Posterior cingulate gyrus (tissue), 11 donors: ENCODE results near the gene UFSP2.
A peak's percentile ranks its signal among the peaks of the same experiment; 100 is the strongest.

Experiments
- DNase-seq, 10 donors: peaks; one replicate each; pipeline versions ENCODE4 v3.0.0 to v3.0.0-alpha.2; 2020 to 2021; ENCODE audit warnings: mixed read lengths in 3 of 10
- intact Hi-C: fragments of 100-400 bp; cut with DNase I; formaldehyde crosslinking; loops from one replicate; pipeline ENCODE4 v1.15.1; 2023

The UFSP2 gene, protein sequence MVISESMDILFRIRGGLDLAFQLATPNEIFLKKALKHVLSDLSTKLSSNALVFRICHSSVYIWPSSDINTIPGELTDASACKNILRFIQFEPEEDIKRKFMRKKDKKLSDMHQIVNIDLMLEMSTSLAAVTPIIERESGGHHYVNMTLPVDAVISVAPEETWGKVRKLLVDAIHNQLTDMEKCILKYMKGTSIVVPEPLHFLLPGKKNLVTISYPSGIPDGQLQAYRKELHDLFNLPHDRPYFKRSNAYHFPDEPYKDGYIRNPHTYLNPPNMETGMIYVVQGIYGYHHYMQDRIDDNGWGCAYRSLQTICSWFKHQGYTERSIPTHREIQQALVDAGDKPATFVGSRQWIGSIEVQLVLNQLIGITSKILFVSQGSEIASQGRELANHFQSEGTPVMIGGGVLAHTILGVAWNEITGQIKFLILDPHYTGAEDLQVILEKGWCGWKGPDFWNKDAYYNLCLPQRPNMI

DNA sequence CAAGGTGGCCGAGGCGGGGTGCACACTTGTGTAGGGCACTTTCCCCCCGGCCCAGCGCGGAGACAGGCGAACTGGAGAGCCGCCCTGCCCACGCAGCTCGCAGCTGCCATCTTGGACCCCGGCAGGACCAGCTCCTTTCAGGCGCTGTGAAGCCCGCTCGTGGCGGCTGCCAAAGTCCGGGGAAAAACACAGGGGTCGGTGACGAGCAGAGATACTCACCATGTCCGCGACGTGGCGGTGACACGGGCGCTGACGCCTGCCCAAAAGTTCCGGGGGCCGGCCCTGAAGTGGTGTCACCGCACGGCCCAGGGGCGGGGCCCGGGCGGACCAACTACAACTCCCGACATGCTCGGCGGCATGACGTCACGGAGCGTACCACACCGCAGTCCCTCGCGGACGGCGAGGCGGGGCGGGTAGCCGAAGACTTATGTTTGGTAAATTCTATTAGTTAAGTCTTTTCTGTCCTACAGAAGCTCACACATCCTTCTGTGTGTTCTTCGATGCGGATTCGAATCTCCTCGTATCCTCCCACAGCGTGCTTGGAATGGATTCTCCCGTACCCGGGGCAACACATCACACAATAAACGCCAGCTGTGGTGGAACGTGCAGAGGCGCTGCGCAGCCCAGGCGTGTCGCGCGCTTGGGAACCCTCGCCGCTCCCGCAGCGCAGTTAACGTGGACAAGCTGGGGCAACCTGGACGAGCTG, at the start of gene UFSP2:
TSS of gene UFSP2 (minus strand) at position 318 of the 706 bp plus-strand sequence. CDS start at position 222, 96 bp downstream.
- DNase-seq, result peak; percentile 79 to 98 (median 88)
- intact Hi-C loops, result loop anchor here (2.0 to 10.0 kb wide), 3 partner anchors 45 to 599 kb away; partner anchors contain the start of genes CCDC110, CFAP97 and SNX25

DNA sequence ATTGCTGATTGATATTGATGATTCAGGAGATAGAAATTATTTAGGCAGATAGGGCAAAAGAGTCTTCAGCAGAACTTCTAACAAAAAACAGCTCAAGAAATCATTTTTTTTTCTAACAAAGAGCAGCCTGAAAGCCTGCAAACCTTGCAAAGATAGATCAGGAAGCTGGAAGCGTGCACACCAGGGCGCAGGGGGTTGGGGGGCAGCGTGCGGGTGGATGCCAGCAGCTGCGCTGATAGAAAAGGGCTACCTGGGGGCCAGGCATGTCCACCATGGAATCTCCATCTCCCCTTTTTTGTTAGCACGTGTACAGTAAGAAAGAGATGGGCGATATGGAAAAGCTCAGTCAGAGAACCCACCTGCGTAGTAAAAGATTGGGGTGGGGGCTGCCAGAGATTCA, 47.5 kb upstream of the UFSP2 start:
- intact Hi-C loops, result loop anchor here (10.0 kb wide), 1 partner anchor 62 kb away; the partner anchor contains the start of gene PDLIM3
- no peak for DNase-seq

DNA sequence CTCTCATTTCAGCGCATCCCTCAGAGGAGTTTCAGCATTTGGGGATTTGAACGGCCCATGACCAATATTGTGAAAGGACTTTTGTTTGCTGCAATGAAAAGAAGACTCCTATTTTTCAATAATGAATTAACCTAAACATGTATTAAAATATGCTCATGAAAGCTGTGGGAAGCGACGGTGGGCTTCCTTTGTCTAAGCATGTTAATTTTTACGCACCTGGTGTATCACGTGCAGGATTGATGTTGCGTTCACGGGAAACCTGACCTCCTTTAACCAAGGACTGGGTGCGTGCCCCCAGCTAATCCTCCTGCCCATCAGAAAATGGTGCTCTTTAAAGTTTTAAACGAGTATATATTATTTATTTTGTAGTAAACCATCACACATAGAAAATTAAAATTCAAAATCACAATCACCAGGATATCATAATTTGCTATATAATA, 46.4 kb upstream of the UFSP2 start:
- intact Hi-C loops, result loop anchor here (10.0 kb wide), 1 partner anchor 63 kb away; the partner anchor contains the start of gene PDLIM3
- no peak for DNase-seq

DNA sequence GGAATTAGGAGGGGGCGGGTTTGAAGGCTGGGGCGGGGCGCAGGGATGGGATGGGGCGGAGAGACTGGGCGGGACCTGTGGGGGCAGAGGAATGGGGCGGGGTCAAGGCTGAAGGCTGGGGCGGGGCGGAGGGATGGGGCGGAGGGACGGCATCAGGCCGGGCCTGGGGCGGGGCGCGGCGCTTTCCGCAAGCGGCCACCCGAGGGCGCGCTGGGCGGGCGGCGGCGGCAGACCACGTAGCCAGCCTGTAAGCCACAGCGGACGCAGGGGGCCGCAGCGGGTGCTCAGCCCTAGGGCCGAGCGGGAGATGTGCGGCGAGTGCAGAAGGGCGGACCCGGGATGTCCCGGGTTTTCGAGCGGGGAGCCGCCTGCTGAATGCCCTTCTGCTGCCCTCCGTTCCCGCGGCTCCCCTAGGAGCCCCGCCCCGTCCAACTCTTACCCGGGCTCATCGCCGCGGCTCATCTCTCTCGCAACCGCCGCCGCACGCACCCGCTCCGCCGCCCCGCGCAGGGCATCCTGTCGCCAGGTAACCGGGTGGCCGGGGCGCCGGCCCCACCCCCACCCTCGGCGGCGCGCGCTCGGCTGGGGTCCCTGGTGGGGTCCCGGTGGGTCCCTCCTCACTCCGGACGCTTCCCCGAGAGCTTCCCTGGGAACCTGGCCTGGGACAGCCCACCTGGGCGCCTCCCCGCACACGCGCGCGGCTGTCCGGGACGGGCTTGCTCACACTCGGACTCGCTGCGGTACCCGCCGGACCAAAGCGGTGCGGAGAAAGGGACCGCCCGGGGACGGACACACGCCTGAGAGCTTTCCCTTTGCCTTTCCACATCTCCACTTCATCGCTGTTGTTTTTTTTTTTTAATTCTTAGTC, 45.7 kb upstream of the UFSP2 start, which contains the start of gene CCDC110:
TSS of gene CCDC110 (minus strand) at position 499 of the 868 bp plus-strand sequence. CDS start at position 449, 50 bp downstream.
- intact Hi-C loops, result loop anchor here (1.0 to 10.0 kb wide), 4 partner anchors 47 to 126 kb away; partner anchors contain the start of genes ANKRD37, PDLIM3 and UFSP2
- peak; percentile 81 to 99 (median 93) for DNase-seq

DNA sequence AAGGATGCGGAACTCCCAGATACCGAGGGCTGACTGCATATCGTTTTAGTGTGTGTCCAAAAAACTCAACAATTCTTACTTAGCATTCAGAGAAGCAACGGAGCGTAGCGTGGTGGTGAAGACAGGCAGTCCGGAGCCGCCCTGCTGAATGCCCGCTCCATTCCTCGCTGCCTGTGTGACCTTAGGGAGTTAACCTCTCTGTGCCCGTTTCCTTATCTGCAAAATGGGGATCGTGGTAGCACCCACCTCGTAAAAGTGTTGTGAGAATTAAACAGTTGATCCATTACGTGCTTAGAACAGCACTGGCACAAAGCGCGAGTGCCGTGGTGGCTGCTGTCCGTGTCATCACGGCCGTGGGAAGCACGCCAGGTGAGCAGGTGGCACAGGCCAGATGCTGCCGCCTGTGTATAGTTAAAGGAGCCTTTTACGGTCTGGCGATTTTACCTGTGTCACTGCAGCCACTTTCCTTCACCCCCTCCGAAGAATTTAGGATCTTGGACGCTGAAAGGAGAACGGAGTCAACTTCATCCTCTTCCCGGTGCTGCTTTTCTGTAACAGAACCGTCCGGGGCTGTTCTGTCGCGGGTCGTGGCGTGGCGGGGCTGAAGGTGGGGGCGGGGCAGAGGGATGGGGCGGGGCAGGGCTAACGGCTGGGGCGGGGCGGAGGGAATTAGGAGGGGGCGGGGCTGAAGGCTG, 44.9 kb upstream of the UFSP2 start:
- intact Hi-C loops, result loop anchor here (1.0 to 10.0 kb wide), 4 partner anchors 46 to 127 kb away; partner anchors contain the start of genes ANKRD37, PDLIM3 and UFSP2
- peak in 9 of 10 donors; percentile 31 to 91 (median 35) for DNase-seq

DNA sequence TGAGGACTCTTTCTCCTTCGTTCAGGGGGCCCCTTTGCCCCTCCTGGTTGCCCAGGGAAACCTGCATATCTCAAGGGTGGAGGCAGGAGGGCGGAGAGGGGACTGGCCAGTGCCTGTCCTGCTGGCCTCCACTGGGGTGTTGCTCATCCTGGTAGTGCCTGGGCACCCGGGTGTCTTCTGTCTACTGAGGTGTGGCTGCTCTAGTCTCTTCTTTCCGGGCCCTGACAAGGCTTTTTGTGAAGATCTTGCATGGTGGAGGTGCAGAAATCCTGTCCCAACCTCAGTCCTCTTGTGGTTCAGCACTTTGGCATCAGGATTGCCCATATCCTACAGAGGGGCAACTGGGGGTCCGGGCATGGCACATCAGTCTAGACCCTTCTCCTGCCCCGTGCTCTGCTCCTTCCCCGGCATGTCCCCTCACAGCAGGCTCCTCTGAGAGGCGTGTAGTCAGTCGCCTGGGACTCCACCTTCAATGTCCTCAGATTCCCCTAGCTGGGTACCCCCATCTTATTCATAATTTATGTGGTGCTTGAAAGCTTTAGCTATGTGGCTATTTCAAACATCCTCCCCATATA, 43.9 kb upstream of the UFSP2 start:
- peak in 1 of 10 donors; percentile 79 for DNase-seq
- intact Hi-C loops, result loop anchor here (2.0 to 10.0 kb wide), 3 partner anchors 45 to 73 kb away; partner anchors contain the start of genes ANKRD37, PDLIM3 and UFSP2

DNA sequence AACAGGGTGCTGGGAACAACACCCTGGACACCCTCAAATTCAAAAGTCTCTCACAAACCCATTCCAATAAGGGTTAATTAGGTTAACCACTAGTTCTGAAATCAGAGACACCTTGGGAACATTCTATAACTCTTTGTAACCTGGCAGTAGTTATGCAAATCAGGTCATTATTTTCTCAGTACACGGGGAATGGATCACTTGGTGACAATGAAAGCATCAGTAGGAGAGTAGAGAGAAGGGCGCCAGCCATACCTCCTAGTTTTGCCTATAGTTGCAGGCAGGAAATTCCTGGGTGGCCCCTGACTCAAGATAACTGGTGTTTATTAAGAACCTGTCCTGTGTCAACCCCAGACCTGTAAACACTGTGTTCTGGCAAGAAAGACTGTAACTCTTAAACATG, 43.2 kb upstream of the UFSP2 start:
- DNase-seq, result no peak
- intact Hi-C loops, result no loop called here

DNA sequence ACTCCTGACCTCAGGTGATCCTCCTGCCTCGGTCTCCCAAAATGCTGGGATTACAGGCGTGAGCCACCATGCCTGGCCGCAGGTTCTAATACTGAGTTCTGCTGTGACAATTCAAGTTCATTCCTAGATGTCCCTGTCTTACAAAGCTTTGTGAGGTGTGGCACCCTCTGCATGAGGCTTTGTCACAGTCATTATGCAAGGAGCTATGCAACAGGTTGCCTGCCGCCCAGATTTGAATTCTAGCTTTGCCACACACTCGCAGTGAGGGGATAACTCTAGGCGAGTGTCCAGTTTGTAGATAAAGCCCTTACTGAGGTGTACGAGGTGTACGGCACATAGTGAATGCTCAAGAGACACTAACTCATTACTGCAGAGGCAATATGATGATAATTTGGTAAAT, 42.2 kb upstream of the UFSP2 start:
- no peak for DNase-seq
- intact Hi-C loops, result no loop called here

DNA sequence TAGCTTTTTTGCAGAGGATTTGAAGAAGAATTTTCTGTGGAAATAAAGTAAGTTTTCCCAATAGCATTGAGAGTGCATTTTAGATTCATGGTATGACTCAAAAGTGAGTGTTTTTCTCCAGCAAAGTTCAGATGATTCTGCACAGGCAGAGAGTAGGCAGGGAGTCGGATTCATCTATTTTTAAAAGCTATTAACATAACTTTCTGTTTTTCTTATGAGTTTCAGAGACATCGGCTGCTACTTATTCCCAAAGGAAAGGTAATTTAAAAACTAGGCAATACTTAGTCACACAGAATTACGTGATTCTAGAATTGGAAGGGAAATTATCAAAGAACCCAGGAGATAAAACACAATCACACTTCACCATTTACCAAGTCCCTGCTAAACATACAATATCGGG, 41.3 kb upstream of the UFSP2 start:
- peak in 1 of 10 donors; percentile 19 for DNase-seq

DNA sequence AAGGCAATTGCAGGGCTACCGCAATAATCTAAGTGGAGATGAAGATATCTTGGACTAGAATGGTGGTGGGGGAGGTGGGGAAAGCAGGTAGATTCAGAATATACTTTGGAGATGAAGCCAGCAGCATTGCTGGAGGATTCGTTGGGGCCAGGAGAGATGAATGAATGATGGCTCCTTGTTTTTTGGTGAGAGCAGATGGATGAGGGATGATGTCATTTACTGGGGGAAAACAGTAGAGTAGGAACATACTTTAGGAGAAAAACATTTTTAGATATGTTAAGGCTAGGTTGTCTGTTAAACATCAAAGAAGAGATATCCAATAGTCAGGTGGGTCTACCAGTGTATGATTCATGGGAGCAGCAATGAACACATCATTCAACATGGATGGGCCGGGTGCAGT, 39.9 kb upstream of the UFSP2 start:
- intact Hi-C loops, result no loop called here
- DNase-seq, result no peak

More for the DNA sequence above, 41.3 kb upstream of the UFSP2 start:
- intact Hi-C loops, result no loop called here

DNA sequence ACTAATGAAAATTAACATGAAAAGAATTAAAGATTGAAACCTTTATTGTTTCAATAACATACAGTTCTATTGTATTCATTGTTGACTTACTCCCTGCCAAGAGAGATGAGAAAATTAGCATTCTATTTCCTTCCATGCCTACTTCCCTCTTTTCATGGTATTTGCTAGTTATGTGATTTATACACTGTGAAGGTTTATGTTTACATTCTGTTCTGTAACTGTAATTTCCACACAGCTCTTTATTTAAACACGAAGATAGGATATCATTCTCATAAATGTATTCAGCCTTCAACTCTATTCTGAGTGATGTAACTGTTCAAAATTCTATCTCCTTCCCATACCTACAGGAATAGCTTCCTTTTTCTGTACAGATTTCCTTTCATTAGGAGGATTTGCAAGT, 39.1 kb upstream of the UFSP2 start:
- intact Hi-C loops, result no loop called here
- no peak for DNase-seq

DNA sequence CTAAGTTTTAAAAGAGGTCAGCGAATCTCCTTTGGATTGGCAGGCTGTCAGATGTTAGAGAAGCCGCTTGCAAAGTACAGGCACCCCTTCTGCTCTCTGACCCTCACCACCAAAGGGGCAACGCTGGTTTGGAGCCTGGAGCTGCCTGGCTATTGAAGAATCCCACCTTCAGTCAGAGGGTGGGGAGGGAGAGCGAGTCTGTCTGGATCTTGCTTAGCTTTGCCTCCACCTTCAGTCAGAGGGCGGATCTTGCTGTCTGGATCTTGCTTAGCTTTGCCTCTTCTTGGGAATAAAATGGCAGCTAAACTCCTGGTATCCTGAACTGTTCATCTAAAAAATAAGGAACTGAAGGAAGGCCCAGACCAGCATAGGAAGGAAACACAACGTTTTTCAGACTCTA, 38.4 kb upstream of the UFSP2 start:
- intact Hi-C loops, result no loop called here
- no peak for DNase-seq

DNA sequence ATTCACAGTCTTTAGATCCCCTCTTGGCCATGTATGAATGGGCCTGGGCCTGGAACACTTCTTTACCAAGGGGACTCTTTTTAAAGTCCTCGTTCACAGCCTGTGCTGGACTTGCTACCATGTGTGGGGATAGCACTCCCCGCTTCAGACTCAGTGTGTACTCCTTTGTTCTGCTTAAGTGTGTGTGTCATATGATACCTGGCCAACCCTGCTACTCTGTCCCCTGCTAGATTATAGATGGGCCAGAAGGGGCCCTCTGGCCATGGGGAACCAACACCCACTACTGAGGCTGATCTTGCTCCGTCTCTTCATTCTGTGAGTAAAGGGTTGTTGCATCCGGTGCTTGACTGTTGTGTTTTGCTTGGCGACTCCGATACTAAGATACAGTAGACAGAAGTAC, 37.8 kb upstream of the UFSP2 start:
- intact Hi-C loops, result no loop called here
- DNase-seq, result no peak

DNA sequence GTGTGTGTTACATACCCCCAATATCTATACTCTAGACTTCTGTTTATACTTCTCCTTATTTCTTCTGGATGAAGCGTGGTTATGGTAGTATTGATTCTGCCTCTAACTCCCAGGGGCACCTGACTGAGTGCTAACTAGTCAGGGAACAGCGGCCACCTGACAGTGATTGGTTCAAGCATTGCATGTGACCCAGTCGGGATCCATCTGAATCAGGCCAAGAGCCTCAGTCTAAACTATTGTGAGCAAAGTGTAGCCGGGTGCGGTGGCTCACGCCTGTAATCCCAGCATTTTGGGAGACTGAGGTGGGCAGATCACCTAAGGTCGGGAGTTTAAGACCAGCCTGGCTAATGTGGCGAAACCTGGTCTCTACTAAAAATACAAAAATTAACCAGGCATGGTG, 35.8 kb upstream of the UFSP2 start:
- DNase-seq, result peak in 1 of 10 donors; percentile 66
- intact Hi-C loops, result no loop called here

DNA sequence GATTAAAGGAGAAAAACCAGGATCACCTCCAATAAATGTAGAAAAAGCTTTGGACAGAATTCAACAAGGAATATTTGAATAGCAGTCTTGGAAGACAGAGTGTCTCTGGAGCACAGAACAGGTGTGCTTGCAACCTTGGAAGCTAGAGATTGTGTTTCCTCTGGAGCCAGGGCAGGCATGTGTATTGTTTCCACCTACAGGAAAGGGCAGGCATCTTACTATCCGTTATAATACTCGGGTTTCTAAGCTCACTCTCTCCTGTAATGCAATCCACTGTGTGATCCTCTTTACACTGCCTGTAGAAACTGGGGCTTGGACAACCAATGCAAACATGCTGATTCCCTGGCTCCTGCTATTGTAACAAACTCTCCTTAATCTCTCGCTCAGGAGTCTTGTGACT, 31.4 kb upstream of the UFSP2 start:
- intact Hi-C loops, result no loop called here
- DNase-seq, result no peak

DNA sequence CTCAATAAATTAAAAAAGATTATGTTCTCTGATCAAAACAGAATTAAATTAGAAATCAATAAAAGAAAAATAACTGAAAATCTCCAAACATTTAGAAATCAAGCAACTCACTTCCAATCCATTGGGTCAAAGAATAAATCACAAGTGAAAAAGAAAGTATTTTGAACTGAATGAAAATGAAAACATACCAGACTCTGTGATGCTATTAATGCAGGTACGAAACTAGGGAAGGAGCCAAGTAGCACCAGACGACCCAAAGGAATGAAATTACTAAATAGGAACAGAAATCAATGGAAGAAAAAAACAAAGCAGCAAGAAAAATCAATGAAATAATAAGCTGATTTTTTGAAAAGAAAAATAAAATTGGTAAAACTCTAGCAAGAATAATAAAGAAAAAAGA, 30.4 kb upstream of the UFSP2 start:
- no peak for DNase-seq
- intact Hi-C loops, result no loop called here

DNA sequence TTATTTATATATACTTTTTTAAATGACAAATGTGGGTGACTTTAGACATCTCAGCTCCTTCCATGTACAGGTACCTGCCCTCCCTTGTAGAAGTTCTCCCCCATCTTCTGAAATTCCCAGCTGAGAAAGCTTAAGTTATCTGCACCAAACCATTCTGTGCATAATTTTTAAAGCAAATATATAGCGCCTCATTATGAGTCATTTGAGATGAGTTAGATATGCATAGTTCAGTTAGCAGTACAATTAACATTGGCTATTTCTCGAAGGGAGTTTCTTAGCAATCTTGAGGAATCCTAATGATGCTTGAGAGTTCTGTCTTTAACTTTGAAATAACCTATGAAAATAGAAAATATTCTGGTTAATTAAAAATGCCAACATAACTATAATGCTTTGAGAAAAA, 19.4 kb upstream of the UFSP2 start:
- no peak for DNase-seq
- intact Hi-C loops, result no loop called here

DNA sequence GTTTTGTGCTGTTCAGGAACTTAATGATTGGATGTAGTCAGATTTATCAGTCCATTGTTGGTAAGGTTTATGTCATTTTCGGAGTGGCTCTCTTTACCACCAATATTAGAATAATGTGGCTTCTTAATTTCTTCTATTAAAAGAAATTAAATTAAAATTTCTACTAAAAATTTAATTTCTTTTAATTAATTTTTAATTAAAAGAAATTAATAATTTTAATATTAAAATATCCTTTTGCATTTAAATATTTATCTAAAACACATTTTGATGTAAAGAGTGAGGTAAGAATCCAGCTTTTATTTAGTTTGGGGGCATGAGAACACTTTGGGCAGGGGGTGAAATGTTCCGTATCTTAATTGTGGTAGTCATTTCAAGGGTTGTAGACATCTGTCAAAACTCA, 15.7 kb upstream of the UFSP2 start:
- intact Hi-C loops, result no loop called here
- no peak for DNase-seq

DNA sequence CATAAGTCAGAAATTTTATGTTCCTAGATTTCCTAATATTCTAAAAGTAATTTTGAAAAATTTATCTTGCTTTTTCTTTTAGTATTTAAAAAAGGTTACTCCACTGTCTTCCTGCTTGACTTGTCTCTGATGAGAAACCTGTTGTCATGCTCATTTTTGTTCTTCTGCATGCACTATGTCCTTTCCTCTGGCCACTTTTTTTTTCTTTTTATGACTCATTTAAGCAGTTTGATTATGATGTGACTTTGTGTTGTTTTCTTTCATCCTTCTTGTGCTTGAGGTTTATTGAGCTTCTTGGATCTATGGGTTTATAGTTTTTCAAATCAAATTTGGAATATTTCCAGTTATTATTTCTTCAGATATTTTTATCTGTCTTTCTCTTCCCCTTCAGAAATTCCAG, 12.0 kb upstream of the UFSP2 start:
- DNase-seq, result no peak
- intact Hi-C loops, result no loop called here
